Bone marrow (tissue), 2 donors: ENCODE results near the gene PLP1.

ENCODE experiments used
- DNase-seq, 2 donors: peaks; one replicate each; lab custom pipeline; 2025; lab: John Stamatoyannopoulos, UW

Gene PLP1

GRCh38 chrX:103830848-103831247, 54.2 kb downstream of the PLP1 start:
- no peak for DNase-seq

DNA sequence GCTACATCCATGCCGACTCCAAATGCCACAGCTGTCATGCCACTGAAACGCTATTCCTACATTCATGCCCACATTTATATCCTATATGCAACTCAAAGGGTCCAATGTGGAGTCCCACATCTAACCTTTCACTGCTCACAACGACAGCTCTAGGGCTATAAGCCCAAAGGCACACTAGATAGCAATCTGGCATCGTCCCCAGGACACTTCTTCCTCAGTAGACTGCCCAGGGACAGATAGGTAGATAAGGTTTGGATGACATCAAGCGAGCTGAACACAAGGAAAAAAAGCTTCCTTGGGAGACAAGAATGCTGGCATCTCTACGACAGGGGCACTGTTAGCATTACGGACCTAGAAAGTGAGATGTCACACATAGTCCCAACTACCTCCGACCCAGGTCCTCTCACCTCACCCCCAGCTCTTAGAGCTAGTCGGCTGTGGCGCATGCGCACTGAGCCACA, 54.7 kb downstream of the PLP1 start:
- no peak for DNase-seq

DNA sequence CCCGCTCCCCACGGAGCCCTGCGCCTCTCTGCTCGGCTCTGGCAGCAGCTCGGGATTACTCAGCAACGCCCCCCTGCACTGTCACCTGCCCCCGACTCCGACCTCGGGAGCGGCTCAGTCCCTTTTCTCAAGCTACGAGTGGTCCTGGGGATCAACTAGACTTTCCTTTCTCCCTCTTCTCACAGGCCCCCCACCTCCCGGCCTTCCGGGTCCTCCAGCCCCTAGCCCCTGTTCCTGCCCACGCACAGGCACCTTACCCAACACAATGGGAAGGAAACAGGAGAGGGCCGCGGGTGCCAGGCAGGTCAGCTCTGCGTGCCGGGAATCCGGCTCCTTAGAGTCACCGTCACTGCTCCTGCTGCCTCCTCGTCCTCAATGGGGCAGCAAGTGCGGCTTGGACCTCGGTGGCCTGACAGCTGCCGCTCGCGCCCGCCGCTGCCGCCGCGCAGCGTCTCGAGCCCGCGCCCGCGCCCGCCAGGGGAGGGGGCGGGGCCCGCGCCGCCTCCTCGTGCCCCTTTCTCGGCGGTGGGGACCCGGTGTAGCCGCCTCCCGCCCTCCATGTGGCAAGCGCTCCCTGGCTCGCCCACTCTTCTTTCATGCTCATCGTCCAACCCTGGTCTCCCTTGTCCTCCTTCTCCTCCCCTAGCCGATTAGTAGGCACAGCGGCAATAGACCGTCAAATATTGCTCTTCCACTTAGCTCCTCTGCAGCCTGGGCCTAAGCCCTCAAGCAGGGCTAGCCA, 55.3 kb downstream of the PLP1 start, which contains the start of gene RAB9B:
RAB9B (minus strand) TSS at position 455 of the 742 bp plus-strand sequence. CDS start 6,473 bp downstream, outside the sequence.
- peak; percentile 1 to 9 for DNase-seq

DNA sequence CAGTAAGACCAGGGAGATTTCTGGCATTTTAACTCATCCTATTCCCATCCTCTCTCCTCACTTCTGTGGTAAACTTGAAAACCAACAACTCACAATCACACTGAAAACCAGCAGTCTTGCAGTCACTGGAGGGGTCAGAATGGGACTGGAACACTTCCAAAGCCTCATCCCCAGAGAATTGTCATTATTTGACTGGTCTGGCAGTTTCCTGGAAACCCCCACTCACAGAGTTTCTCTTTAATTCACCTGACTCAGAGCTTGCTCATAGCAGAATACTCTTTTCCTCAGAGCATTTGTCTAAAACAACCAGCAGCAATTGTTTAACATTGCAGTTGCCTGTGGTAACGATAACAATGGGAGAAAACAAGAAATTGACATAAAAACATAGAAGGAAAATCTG, 62.8 kb downstream of the PLP1 start:
- no peak for DNase-seq
